DMS153 treated with DMSO at 0.1 percent for 48 hours (cell line): ENCODE data around the gene NSG2.

Source experiments
- DNase-seq: peaks from one replicate; lab custom pipeline; 2025; ENCODE audit not compliant: unreplicated experiment; lab: John Stamatoyannopoulos, UW

The NSG2 gene

DNA sequence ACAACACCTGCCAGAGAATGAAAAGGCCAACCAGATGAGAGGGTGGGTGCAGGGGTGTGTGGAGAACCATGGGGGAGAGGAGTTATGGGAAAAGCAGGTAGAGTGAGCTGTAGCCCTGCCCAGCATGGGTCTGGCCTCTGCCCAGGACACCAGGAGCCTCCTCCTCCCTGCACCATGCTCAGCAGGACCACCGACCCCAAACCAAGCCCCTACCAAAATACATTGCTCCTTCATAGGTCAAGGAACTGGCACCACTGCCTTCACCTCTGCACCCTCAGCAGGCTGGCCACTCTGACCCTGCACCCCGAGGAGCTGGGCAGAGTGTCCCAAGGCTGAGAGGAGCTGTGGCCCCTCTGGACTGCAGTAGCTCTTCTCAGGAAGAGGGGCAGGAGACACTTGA is 102.0 kb downstream of the NSG2 start:
- DNase-seq, result no peak

DNA sequence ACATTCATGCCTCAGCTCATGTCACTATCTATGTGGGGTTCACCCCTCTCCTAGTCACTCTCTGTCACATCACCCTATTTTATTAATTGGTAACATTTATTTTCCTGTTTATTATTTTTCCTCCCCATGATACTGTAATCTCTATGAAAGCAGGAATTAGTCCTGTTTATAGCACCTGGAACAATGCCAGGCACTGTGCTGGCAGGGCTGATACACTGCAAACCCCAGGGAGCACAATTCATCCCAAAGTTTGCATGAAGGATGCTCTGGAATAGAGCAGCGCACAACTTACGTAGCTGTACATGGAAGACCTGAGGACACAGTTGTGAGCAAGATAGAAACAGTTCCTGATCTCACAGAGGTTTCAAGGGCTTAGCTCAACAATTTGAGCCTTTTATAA is 103.2 kb downstream of the NSG2 start:
- DNase-seq, result no peak

GRCh38 chr5:174149426-174149825 is 103.9 kb downstream of the NSG2 start:
- no peak for DNase-seq

DNA sequence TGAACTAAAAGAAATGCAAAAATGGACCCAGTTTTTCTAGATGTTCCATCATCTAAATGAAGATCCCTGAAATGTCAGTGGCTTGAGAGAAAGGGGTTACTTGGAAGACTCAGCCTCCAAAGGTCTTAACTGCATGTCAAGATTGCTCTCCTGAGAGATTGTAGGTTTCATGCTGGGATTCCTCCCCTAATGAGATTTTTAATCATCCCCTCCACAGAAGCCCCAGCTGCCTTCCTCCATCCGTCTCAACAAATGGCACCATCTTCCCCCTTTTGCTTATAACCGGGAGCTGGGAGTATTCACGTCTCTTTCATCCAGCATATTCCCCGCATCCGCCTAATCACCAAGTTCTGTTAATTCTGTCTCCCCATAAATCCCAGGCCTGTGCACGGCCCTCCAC is 104.5 kb downstream of the NSG2 start:
- DNase-seq, result no peak

GRCh38 chr5:174151599-174152181 is 106.2 kb downstream of the NSG2 start:
- DNase-seq, result no peak

DNA sequence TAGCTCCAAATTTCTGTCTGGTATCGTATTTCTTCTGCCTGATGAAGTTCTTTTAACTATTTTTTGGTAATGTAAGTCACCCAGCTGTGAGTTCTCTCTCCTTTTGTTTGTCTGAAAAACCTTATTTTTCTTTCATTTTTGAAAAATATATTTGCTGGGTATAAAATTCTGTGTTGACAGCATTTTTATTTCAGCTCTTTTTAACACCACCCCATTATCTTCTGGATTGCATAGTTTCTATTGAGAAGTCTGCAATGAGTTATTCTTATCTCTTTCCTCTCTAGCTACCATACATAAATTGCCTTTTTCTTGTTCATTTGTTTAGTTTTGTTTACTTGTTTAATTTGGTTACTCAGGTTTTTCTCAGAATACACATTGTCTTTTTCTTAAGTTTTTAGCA is 109.1 kb downstream of the NSG2 start:
- no peak for DNase-seq

GRCh38 chr5:174155281-174155680 is 109.8 kb downstream of the NSG2 start:
- no peak for DNase-seq

DNA sequence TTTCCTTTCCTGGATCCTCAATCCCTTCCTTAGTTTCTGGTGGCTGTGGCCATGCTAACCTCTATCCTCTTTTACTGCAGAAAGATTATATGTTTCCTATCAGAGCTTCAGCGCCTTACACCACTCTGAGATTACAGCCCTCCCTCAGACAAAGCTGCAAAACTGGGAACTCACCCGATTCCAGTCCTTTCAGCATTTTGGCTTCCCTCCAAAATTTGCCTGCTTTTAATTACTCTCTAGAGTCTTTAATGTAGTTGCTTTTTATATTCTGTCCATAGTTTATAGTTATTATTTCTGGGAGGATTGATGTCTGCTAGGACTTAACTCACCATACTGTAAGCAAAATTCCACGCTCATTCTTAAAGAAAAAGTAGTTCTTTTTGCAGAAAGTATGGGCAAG is 110.2 kb downstream of the NSG2 start:
- DNase-seq, result no peak

GRCh38 chr5:174157048-174157447 is 111.5 kb downstream of the NSG2 start:
- no peak for DNase-seq
